ENCODE data around the gene PSMF1. TPM values are rescaled to one million over a fixed set of nuclear protein-coding genes. Genes with fewer than 3 reads are reported as not detected.

The PSMF1 gene
- total RNA-seq, 4 donors from 2014 or later = 70.0 to 111 (median 89.0) TPM

DNA sequence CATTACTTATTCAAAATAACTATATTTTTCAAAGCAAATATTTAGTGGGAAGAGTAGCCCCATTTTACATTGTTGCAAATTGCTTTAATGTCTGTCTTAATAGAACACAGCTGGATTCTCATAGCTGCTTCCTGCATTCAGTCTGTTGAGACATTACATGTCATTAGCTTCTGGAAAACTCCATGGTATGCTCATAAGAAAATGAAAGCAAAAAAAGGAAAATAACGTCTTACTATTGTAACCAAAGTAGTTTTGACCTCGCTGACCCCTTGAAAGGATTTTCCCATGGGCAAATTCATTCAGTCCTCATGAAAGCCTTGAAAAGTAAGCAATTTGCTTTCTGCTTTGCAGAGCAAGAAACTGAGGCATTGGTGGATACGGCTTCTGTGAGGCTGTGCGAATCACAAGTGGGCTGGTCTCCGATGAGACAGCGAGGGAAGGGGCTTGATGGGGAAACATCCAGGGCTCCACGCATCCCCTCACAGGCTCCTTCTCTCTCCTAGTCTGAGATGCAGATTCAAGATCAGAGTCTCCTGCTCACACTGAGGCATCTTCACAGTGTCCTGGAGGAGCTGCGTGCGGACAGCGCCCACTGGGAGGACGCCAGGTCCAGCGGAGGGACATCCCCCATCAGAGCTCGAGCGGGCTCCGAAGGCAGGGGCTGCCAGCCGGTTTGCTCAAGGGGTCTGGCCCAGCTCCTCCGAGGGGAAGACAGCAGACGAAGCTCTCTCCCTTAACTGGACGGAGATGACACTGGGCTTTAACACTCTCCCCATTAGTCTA is 88.2 kb downstream of the PSMF1 start:
- no peak overlapping the region for H3K27ac ChIP-seq
- no peaks in the 10 kb centered on the region for H3K9me3 ChIP-seq
- 71 to 72% methylated on average over 10 to 18 of the region's 19 CpGs for WGBS, 2 donors
- TF ChIP-seq, protein P1, sequence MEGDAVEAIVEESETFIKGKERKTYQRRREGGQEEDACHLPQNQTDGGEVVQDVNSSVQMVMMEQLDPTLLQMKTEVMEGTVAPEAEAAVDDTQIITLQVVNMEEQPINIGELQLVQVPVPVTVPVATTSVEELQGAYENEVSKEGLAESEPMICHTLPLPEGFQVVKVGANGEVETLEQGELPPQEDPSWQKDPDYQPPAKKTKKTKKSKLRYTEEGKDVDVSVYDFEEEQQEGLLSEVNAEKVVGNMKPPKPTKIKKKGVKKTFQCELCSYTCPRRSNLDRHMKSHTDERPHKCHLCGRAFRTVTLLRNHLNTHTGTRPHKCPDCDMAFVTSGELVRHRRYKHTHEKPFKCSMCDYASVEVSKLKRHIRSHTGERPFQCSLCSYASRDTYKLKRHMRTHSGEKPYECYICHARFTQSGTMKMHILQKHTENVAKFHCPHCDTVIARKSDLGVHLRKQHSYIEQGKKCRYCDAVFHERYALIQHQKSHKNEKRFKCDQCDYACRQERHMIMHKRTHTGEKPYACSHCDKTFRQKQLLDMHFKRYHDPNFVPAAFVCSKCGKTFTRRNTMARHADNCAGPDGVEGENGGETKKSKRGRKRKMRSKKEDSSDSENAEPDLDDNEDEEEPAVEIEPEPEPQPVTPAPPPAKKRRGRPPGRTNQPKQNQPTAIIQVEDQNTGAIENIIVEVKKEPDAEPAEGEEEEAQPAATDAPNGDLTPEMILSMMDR (IDR thresholded peaks at IDR 0.05) = no peak
- no peak for TF ChIP-seq POLR2A (IDR thresholded peaks at IDR 0.05)
- no peak for DNase-seq
- no peak overlapping the region for H3K4me3 ChIP-seq
- no peaks in the 10 kb centered on the region for H3K36me3 ChIP-seq
- peaks cover 0 to 16% (median 0%) of the 10 kb centered on the region in 4 donors for H3K27me3 ChIP-seq
- intact Hi-C loops (cut with DNase I) = no loop called here
- H3K4me1 ChIP-seq = peaks cover 0 to 22% (median 0%) of the 10 kb centered on the region in 3 donors

DNA sequence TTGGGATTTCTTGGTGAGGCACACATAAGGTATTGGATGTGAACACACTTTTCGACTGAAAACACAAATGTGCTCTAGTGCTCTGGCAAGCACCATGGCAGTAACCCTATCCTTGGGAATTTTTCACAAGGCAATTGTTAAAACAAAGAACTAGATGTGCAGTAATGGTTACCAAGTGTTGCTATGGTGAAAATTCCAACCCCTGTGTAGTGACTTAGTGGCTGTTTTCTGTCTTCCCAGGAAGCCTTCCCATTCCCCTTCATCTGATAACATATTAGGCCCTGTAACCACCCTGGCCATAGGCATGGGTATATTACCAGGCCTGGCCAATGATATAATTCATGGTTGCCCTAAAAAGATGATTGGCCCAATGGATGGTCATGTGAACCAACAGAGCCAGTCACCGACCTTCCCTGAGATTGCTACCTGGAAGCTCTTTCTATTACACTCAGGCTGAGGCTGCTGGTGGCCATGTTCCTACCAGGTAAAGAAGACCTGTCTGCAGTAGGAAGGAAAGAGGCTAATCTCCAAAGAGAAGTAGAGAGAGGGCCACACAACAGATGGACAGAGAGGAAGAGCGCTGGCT is 89.0 kb downstream of the PSMF1 start:
- 90 to 91% methylated on average over 3 of the region's 3 CpGs for WGBS, 2 donors
- TF ChIP-seq, protein P1 (IDR thresholded peaks at IDR 0.05) = no peak
- no peak for TF ChIP-seq POLR2A (IDR thresholded peaks at IDR 0.05)
- H3K9me3 ChIP-seq = no peaks in the 10 kb centered on the region
- H3K27me3 ChIP-seq = peaks cover 0 to 21% (median 0%) of the 10 kb centered on the region in 4 donors
- no peaks in the 10 kb centered on the region for H3K36me3 ChIP-seq
- H3K27ac ChIP-seq = no peak overlapping the region
- H3K4me1 ChIP-seq = peaks cover 0 to 22% (median 0%) of the 10 kb centered on the region in 3 donors
- H3K4me3 ChIP-seq = no peak overlapping the region
- DNase-seq = no peak
- intact Hi-C loops (cut with DNase I) = no loop called here

DNA sequence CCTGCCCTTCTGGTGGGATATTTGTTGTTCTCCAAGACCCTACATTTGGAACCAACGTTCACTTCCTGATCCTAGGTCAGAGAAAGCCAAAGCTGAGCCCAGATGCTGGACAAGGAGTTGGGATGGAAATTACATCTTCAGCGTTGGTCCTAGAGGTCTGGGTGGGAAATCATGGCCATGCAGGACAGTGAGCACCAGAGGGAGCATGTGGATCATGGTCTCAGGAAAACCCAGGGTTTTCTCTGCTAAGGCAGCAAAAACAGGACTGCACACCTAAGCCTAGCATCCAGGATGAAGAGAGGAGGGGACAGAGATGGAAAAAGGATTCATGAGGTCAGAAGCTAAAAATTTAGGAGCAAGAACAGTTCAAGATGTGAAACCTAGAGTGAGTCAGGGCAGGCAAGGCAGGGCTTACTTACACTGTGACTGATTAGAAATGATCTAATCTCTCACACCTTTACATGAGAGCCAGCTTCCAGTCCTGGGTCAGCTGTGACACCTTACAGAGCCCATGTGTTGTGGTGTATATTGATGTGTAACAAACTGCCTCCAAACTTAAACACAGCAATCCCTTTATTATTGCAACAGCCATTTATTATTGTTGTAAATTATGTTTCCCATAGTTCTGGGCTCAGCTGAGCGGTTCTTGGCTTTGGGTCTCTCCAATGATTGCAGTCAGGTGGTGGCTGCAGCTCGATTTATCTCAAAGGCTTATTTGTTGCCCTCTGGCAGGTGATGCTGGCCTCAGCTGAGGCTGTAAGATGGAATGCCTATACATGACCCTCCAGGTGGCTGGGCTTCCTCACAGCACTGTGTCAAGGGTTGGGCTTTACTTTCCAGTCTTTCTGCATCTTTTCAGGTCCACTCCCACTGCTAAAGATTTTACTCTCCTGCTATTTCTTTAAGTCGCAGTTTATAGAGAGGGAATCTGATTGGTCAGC is 91.3 kb downstream of the PSMF1 start:
- intact Hi-C loops (cut with DNase I) = no loop called here
- Histone ChIP-seq H3K4me1 (peaks cover 0 to 5% (median 5%) of the 10 kb centered on the region in 3 donors), H3K4me3 (no peak overlapping the region), H3K36me3 (no peaks in the 10 kb centered on the region), H3K27ac (no peak overlapping the region), H3K9me3 (no peaks in the 10 kb centered on the region), H3K27me3 (peaks cover 0 to 40% (median 0%) of the 10 kb centered on the region in 4 donors)
- TF ChIP-seq, protein P1 (IDR thresholded peaks at IDR 0.05) = no peak
- TF ChIP-seq POLR2A (IDR thresholded peaks at IDR 0.05) = no peak
- no peak for DNase-seq
- 39 to 52% methylated on average over 5 of the region's 5 CpGs for WGBS, 2 donors

DNA sequence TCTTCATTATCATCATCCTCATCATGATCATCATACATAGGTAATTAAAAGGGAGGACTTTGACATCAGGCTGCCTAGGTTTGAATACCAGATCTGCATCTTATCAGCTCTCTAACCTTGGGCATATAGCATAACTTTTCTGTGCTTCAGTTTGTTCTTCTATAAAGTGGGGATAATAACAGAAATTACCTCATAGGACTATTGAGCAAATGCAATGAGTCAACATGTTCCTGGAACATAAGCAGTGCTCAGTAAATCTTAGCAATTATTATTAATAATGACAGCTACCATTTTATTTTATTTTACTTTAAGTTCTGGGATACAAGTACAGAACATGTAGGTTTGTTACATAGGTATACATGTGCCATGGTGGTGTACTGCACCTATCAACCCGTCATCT is 92.1 kb downstream of the PSMF1 start:
- peaks cover 0 to 44% (median 0%) of the 10 kb centered on the region in 4 donors for H3K27me3 ChIP-seq
- intact Hi-C loops (cut with DNase I) = no loop called here
- peaks cover 0 to 5% (median 5%) of the 10 kb centered on the region in 3 donors for H3K4me1 ChIP-seq
- no peak for DNase-seq
- TF ChIP-seq, protein P1 (IDR thresholded peaks at IDR 0.05) = no peak
- no peak for TF ChIP-seq POLR2A (IDR thresholded peaks at IDR 0.05)
- no peak overlapping the region for H3K27ac ChIP-seq
- WGBS, 2 donors = 93 to 100% methylated on average over 1 of the region's 1 CpG
- H3K9me3 ChIP-seq = no peaks in the 10 kb centered on the region
- H3K36me3 ChIP-seq = no peaks in the 10 kb centered on the region
- H3K4me3 ChIP-seq = no peak overlapping the region
